GM19372 (cell line): ENCODE data around the gene SOX9.

Source experiments
- ATAC-seq: cut with Tn5 transposase; IDR thresholded peaks from one replicate; pipeline ENCODE4 v1.9.1; 2021; ENCODE audit warnings: mild to moderate bottlenecking, low read depth, moderate library complexity; ENCODE audit not compliant: unreplicated experiment

SOX9 gene

DNA sequence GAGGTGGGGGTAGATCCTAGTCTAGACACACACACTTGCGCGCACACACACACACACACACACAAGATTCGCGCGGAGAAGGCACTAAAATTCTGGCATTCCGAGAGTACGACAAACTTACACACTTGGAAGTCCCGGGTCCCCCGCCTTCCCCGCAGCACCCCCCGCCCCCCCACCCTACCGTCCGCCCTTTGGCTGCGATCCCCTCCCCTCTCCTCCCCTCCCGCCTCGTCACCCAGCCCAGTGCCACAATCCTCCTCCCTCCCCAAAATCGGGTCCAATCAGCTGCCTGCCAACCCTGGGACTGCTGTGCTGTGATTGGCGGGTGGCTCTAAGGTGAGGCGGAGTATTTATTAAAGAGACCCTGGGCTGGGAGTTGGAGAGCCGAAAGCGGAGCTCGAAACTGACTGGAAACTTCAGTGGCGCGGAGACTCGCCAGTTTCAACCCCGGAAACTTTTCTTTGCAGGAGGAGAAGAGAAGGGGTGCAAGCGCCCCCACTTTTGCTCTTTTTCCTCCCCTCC, at the start of gene SOX9:
Gene SOX9 (plus strand): TSS at position 379 of the 522 bp plus-strand sequence. CDS start 372 bp downstream, outside the sequence.
- peak; percentile 73 for ATAC-seq

DNA sequence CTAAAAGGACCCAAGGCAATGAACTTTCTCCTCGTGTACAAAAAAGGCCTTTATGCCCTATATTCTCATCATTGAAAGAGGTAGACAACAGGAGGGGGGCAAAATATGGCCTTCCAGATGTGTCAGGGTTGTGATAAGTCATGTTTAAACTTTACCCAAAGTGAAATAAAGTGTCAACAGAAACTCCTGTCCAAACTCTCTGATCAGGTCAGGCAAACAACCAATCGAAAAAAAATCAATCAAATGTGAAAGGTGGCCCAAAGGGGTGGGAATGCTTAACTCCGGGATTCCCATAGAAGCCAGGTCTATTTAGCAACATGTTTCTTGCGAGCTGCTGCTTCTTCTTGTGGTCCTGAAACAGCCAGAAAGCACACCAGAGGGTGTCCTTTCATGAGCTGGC, 49.5 kb upstream of the SOX9 start:
- ATAC-seq: no peak

DNA sequence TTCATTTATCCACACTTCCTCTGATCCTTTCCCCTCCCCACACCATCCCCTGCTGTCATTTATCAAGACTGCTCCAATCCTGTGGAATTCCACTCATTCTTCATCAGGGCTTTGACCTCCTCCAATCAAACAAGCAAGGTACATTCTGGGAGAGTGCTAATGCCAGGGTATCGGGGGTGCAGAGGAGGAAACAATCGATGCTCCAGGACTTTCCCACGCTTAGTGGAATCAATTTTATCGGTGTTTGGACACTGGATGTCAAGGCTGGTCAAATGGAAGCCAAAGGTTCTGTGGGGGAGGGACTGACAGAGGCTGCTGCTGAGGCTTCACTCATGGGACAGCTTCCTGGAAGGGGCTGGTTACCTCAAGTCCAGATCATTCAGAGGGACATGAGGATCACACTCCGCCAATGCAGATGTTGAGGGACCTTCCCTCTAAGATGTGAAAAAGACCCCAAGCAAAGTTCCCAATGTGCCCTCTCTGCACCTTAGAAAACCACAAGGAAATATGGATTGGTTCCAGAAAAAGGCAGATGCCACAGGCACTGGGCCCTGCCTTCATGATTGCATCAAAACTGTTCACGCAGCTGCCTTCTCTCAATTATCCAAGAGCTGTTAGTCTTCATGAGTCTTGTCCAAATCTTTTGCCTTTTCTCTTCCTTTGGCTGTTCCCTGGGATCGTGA, 44.7 kb upstream of the SOX9 start:
- no peak for ATAC-seq

DNA sequence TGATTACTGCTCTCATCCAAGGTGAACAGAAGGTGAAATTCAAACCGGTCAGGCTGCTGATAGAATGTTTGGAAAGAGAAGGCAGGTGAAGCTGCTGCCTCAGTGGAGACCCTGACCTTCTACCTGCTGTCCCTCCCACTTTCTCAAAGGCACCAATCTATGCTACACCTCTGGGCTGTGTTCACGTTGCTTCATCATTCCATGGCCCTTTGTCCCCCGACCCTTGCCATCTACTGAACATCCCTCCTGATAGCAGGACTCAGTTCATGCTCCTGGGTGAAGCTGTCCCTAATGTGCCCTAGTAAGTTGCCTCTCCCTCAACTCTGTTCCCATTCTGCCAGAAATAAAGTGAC, 44.2 kb upstream of the SOX9 start:
- no peak for ATAC-seq

DNA sequence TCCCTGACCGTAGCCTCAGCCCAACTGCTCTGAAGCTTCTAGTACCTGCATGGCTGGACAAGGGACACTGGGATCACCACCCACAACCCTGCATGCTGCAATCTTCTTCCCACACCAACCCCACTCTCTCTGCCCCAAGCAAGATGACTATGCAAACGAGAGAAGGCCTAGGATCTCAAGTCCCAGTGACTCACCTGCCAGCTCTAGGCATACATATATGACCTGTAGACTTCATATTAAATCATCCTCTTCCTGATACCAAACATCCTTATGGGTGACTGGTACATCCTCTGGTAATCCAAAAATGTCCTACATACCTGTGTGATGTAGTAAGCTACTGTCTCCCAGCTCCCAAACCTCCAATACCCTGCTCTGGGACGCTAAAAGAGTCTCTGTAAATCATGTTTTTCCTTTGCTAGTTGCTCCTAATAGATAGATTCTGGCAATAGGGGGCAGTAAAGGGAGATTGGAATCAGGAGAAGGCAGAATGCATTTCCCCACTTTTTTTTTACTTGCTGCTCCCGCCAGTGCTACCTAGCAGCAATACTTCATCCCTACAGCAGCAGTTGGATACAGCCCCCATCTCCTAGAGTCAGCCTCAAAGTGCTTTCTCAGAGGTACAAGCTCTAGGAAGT, 43.4 kb upstream of the SOX9 start:
- no peak for ATAC-seq

DNA sequence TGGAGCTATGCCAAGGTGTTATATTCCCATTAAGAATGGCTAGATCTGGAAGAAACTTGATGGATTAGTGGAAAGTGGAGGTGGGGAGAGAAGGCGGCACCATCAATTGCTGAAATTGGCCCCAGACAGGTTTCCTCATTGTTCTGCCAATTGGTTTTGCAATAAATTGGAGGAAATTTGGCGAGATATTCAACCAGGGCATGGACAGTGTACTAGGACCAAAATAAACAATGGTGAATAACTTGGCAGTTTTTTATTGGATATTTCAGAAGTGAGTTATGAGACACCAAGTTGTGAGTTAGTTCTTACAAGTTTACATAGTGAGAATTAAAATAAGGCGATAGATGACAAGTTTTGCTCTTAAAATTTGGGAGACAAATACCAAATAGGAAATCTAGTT, 41.1 kb upstream of the SOX9 start:
- no peak for ATAC-seq

DNA sequence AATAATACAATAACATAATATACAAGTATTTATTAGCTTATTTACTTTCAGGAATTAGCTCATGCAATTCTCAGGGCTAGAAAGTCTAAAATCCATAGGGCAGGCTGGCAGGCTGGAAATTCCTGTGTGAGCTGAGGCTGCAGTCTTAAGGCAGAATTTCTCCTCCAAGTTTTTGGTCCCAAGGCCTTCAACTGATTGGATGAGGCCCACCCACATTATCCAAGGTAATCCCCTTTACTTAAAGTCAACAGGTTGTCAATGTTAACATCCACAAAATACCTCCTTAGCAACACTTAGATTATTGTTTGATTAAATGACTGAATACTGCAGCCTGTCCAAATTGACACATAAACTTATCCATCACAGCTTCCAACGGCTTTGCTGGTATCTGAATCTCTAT, 32.9 kb upstream of the SOX9 start:
- ATAC-seq: no peak

DNA sequence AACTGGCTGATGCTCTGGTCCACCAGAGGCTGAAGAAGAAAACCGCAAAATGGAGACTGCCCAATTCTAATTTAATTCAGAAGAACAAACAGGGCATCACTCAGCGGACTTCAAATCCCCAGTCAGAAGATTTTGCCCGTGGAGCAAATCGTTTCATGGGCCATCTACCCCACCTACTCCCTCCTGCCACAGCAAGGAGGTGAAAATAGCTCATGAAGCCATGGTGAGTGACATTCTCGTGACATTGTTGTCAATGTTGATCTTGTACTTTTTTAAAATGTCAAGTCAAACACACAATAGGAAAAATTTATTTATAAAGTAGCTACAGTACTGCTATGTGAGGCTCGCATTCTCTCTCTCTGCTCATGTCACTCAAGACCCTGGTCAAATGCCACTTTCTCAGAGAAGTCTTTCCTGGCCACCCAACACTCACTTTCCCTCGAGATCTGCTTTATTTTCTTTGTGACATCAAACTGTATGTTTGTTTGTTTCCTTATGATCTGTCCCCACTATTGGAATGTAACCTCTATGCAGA, 31.3 kb upstream of the SOX9 start:
- no peak for ATAC-seq

DNA sequence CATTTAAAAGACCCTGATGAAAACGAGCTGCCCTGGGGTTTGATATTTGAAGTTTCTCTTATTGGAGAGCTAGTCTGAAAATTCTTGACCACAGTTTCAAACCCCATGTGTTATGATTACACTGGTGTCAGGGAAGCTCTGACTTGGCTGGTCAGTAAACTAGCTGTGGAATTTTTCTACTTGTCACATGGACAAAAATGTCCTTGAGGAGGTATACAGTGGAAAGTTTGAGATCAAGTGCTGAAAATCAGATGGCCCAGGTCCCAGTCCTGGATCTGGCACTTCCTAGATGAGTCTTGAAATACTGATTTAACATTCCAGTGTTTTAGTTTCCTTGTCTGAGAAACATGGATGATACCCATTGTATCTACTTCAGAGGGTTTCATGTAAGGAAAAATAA, 30.7 kb upstream of the SOX9 start:
- no peak for ATAC-seq

DNA sequence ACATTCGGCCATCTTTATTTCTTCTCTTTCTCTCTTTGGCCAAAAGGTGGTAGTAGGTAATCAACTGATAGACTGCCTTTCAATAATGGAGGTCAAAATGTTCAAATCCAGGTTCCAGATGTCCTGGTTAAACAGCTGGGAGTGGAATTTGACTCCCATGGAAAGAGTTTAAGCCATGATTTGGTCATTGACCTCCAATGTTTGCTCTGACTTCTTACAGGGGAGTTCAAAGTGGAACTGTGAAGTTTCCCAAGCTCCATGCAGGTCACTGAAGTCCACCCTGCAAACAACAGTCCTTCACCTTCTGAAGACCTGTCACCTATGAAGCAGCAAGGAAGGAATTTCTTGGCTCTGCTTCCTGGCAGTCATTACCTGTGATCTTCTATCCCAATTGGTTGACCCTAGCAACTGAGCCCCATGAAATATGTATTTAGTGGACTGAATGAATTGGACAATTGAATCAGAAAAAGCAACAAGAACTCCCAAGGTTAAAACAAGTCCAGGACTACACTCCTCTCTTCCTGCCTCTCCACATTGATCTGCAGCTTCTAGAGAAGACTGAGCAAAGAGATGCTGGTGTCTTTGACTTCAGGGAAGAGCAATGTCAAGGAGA, 28.0 kb upstream of the SOX9 start:
- ATAC-seq: no peak

DNA sequence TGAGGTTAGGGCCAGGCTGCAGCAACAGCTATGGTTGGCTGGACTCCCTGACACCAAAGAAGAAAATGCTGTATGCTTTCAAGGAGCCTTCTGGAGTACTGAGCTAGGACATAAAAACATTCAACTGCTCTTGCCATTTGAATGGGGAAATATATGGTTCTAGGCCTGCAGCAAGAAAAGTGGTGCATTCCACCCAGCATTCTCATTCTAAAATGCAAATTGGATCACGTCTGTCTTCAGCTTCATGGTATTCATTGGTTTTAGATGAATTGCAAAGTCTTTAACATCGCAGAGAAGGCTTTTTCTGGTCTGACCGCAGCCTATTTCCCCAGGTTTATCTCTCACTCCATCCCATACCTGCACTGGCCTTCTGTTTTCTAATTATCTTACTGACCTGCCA, 27.1 kb upstream of the SOX9 start:
- no peak for ATAC-seq

DNA sequence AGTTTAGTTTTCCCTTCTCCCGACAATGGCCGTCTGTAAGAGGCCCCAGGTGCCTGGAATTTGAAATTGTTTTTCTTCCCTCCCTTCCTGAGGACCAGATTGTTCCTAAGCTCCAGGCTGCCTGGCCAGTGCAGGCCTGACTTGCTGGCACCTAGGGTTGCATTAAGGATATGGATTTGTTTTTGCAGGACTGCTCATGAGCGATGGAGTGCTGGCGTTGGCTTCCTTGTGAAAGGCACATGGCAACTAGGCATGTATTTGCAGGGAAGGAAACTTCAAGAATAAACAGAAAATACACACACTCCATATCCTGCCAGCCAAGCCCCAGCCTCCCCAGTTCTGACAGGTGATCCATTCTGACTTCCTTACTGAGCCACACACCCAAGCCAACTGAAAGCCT, 25.5 kb upstream of the SOX9 start:
- no peak for ATAC-seq

DNA sequence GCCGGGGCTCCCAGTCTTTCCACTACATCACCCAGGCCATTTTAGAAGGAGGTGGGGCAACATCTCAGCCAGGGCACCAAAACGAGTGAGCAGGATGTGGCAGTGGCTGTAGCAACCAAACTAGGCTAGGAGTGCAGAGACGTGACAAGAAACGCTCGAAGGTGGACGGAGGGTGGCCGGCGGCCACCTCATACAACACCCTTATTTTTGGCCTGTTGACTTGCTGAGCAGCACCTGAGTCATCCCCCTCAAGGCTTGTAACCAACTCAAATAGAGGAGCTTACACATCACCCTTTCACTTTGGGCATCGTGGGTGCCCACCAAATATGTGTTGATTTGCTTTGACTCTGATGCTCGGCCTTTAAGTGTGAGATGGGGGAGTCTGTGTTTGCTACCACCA, 23.7 kb upstream of the SOX9 start:
- ATAC-seq: no peak

DNA sequence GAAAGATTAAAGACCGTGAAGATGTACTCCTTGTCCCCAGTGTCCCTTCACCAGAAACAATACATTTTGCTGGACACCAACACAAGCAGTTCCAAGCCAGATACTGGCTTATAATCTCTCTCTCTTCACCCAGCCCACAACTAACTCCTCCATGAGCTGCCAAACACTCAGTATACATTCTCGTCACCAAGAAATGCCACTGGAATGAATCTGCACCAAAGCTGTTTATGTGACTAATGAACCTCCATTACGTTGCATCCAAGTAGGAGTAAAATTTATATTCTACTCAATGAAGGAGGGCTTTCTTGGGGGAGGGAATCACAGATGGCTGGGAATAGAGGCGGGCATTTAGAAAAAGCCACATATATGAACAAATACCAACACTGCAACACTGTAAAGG, 20.9 kb upstream of the SOX9 start:
- ATAC-seq: no peak

DNA sequence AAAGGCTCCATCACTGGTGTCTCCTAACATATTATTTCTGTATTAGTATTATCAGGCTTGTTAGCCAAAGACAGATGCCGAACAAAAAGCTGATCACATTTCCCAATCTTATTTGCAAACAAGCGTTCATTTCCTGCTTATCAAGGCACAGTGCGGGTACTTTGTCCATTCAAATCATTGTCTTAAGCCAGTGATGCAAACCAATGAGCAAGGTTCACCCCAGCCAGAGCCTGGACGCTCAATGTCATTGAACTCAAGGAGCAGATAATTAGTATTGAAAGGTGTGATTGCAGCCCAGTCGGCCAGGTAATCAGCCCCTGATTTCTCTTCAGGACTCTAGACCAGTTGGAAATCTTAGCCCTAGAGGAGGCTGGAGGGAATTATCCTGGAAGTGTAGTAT, 20.4 kb upstream of the SOX9 start:
- no peak for ATAC-seq

DNA sequence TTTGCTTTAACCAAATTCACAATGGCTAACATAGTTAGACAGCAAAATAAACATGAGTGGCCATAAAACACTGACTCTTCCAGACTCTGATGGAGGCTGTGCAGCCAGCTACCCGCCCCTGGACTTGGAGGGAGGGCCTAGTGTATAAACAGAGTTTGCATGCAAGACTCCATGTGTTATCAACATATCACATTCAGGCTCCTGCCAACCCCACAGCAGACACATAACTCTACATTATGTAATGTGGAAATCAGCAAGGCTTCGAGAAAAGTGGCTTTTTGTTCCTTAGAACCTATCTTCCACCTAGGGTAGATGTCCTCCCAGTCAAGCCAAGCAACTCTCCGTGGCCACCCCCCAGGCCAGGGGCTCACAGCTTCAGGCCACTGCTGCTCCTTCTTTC, 19.3 kb upstream of the SOX9 start:
- no peak for ATAC-seq

DNA sequence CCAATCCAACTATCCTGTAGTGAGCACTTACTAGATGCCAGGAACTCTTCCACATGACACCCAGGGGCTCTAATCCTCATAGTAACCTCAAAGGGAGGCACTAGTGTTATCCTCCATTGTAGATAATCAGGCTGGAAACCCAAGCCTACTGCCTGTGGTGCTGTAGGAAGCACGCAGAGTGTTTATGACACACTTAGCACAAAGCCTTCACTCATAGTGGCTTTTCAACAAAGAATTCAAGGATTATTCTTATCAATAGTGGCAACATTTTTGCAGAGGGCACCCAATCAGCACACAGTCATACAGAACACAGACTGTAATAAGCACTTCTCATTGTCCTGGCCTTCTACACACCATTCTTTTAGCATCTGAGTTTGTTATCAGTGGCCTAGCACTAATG, 18.5 kb upstream of the SOX9 start:
- ATAC-seq: no peak

DNA sequence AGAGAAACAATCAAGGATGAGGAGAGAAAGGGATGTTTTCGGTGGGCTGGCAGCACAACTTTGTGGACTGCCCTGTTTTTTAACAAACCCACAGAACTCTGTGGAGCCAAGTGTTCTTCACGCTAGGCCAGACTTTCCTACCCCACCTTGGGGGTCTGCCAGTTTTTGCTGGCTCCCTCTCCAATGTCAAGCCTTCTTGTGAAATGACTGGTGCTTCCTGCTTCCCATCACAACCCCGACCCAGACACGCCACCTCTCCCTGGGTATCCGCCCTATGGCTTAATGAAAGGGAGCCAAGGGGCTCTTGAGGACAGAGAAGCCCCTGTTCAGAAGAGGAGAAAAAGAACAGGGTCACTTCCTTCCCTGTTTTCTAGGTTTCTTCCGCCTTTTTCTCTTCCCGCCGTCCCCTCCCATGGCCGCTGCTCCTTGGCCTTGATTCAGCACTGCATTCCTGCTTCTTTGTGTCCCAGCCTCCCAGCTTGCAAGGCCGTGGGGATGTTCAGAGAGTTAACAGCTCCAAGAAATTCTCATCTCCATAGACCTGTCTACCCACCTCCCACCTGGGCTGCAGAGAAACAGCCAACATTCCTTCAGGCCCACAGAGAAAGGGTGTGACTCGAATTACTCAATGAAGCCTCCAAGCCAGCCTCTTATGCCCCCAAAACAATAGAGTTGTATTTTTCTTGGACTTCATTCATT, 16.5 kb upstream of the SOX9 start:
- no peak for ATAC-seq

DNA sequence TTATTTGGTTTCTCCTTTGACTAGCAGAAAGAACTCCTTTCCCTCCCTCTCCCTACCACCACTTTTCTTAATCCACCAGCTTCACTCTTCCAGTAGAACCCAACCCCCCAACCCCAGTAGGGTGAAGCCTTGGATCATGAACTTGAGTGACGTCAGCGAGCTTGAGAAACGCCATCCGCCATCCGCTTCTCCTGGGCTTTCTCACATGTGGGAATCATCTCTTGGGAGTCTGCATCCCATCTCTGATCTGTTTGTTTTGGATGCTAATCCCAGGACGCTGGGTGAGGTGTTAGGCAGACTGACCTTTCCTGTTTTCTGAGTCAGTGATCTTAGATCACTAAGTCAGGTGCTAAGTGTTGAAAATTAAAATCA, 16.0 kb upstream of the SOX9 start:
- ATAC-seq: no peak

DNA sequence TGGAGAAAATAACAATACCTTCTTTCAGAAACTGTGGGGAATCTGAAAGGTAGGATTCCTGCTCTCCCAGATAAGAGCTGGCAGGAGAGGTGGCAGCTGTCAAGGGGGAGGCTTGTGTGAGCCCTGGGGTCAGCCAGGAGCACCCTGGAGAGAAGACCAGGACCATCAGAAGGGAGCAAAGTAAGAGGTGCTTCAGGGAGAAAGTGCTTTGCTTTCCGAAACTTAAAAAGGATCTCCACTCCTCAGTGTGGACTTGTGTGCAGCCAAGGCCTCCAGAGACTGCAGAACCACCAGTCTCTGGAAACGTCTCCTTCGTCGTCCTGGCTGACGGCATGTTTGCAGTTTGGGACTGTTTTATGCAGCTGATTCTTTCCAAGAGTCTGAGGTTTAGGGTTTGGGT, 13.7 kb upstream of the SOX9 start:
- no peak for ATAC-seq

DNA sequence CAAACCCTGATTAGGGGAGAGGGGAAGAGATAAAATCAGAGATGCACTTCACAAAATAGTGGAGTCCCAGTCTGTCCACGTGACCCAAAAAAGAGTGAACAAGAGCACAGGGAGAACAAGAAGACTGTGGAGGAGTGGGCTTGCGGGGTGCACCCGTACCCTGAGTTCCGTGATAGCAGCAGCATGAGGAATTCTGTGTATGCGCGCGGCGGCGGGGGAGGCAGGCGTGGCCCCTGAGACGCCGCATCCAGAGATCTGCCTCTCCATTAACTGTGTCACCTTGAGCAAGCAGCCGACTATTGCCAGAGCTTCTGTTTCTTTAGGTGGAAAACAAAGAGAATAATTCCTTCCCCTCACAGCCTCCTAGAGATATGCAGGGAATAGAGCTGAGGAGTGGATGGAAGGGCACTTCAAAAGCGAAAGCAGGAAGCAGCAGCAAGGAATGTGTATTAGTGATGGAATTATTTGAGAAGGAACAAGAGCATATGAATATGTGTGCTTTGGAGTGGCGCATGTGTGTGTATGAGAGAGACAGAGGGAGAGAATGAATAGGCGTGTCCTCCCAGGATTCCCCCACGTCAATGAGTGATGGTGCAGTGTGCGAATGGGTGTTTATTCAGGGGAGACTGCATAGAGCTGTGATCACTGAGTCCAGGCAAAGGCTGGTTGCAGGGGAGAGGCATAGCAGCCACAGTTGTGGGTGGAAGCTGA, 10.4 kb upstream of the SOX9 start:
- no peak for ATAC-seq
